ENCODE data around the gene RRP12.
A peak's percentile ranks its signal among the peaks of the same experiment; 100 is the strongest.

The RRP12 gene

GRCh38 chr10:97334370-97335175, 66.6 kb downstream of the RRP12 start, which contains the start of gene FRAT2:
Gene FRAT2 (minus strand): TSS chr10:97334729. CDS start chr10:97334572, 157 bp downstream.
- DNase-seq: peak; percentile 91

GRCh38 chr10:97333601-97334369, 67.4 kb downstream of the RRP12 start:
- DNase-seq: peak; percentile 44

- DNase-seq: no peak
Observed at GRCh38 chr10:97333351-97333600, 67.9 kb downstream of the RRP12 start.

- peak; percentile 15 for DNase-seq
Observed at GRCh38 chr10:97332591-97333350, 68.4 kb downstream of the RRP12 start.

- DNase-seq: no peak
Observed at GRCh38 chr10:97331153-97331703, 69.9 kb downstream of the RRP12 start.

- no peak for DNase-seq
Observed at GRCh38 chr10:97329766-97330165, 71.4 kb downstream of the RRP12 start.

- DNase-seq: peak; percentile 65
Observed at GRCh38 chr10:97328646-97329453, 72.3 kb downstream of the RRP12 start.

GRCh38 chr10:97327348-97328294, 73.5 kb downstream of the RRP12 start:
- DNase-seq: peak; percentile 60

- DNase-seq: no peak
Observed at GRCh38 chr10:97325754-97326153, 75.4 kb downstream of the RRP12 start.

GRCh38 chr10:97323501-97323900, 77.6 kb downstream of the RRP12 start:
- no peak for DNase-seq

GRCh38 chr10:97321804-97322190, 79.3 kb downstream of the RRP12 start:
- DNase-seq: no peak

- DNase-seq: no peak
Observed at GRCh38 chr10:97321032-97321803, 79.9 kb downstream of the RRP12 start.

- DNase-seq: no peak
Observed at GRCh38 chr10:97320480-97321031, 80.6 kb downstream of the RRP12 start.

- DNase-seq: peak; percentile 69
Observed at GRCh38 chr10:97319671-97320479, 81.3 kb downstream of the RRP12 start.

GRCh38 chr10:97318772-97319651, 82.1 kb downstream of the RRP12 start, which contains the start of gene FRAT1:
Gene FRAT1 (plus strand): TSS chr10:97319271. CDS start chr10:97319454, 183 bp downstream.
- peak; percentile 90 for DNase-seq

GRCh38 chr10:97314671-97315070, 86.5 kb downstream of the RRP12 start:
- no peak for DNase-seq

GRCh38 chr10:97312897-97313296, 88.2 kb downstream of the RRP12 start:
- DNase-seq: no peak

GRCh38 chr10:97311111-97311626, 90.0 kb downstream of the RRP12 start:
- DNase-seq: no peak
